HUES64 (cell line): ENCODE measurements around the gene ENO2.
A peak's percentile ranks its signal among the peaks of the same experiment; 100 is the strongest.

Experiments
- H3K27ac ChIP-seq: 2 replicates; pipeline ENCODE4 v1.7.0; 2013; ENCODE audit warnings: low read depth, low read length, inconsistent platforms
- H3K27me3 ChIP-seq: 2 replicates; pipeline ENCODE4 v1.6.1; 2013; ENCODE audit warnings: mild to moderate bottlenecking, low read length; ENCODE audit not compliant: insufficient read depth
- H3K36me3 ChIP-seq: 2 replicates; pipeline ENCODE4 v1.6.1; 2013; ENCODE audit warnings: mild to moderate bottlenecking, low read length; ENCODE audit not compliant: insufficient read depth
- H3K4me1 ChIP-seq: 2 replicates; pipeline ENCODE4 v1.6.1; 2013; ENCODE audit warnings: mild to moderate bottlenecking, low read length, moderate library complexity; ENCODE audit not compliant: insufficient read depth
- H3K4me3 ChIP-seq: 2 replicates; pipeline ENCODE4 v1.5.1; 2013; ENCODE audit warnings: mild to moderate bottlenecking, low read length, moderate library complexity
- H3K9ac ChIP-seq: 2 replicates; pipeline ENCODE4 v1.6.1; 2013; ENCODE audit warnings: mild to moderate bottlenecking, low read depth, low read length
- H3K9me3 ChIP-seq: 2 replicates; pipeline ENCODE4 v1.6.1; 2013; ENCODE audit warnings: low read depth, low read length; ENCODE audit not compliant: insufficient read depth
- WGBS: fragments of 150-250, 120-280 bp; methylation state at CpG from one replicate; pipeline ENCODE4 v1.1.7; 2013; ENCODE audit warnings: missing lambda C conversion rate; 5-methylcytosine and 5-hydroxymethylcytosine counted together

Gene ENO2

GRCh38 chr12:6916426-6917200 lies 2.2 kb downstream of the ENO2 start:
- WGBS, result 88% methylated on average over 11 of the region's 11 CpGs
- no peaks in the 10 kb centered on the region for H3K9me3 ChIP-seq

GRCh38 chr12:6917491-6918231 lies 3.3 kb downstream of the ENO2 start:
- Histone ChIP-seq H3K36me3 (peaks cover 54% of the 10 kb centered on the region), H3K4me3 (no peak overlapping the region), H3K27me3 (no peaks in the 10 kb centered on the region), H3K9me3 (no peaks in the 10 kb centered on the region), H3K27ac (no peak overlapping the region), H3K4me1 (peaks cover 14% of the 10 kb centered on the region; the same call in 1 of the 2 replicates), H3K9ac (no peak overlapping the region)
- WGBS, result 77% methylated on average over 14 of the region's 14 CpGs

More at GRCh38 chr12:6916426-6917200, 2.2 kb downstream of the ENO2 start:
- H3K27ac ChIP-seq, result no peak overlapping the region
- H3K27me3 ChIP-seq, result no peaks in the 10 kb centered on the region
- H3K36me3 ChIP-seq, result peaks cover 44% of the 10 kb centered on the region
- H3K4me3 ChIP-seq, result no peak overlapping the region
- H3K4me1 ChIP-seq, result peaks cover 14% of the 10 kb centered on the region; the same call in 1 of the 2 replicates
- no peak overlapping the region for H3K9ac ChIP-seq

- Histone ChIP-seq H3K4me3 (no peak overlapping the region), H3K36me3 (peaks cover 64% of the 10 kb centered on the region), H3K27ac (no peak overlapping the region), H3K4me1 (peaks cover 6% of the 10 kb centered on the region), H3K9ac (no peak overlapping the region), H3K9me3 (no peaks in the 10 kb centered on the region), H3K27me3 (no peaks in the 10 kb centered on the region)
- 80% methylated on average over 7 of the region's 7 CpGs for WGBS
Measured at GRCh38 chr12:6919588-6919987, 5.2 kb downstream of the ENO2 start.

- Histone ChIP-seq H3K9ac (no peak overlapping the region), H3K27ac (no peak overlapping the region), H3K36me3 (peaks cover 57% of the 10 kb centered on the region), H3K27me3 (no peaks in the 10 kb centered on the region), H3K4me1 (peaks cover 20% of the 10 kb centered on the region), H3K4me3 (no peak overlapping the region), H3K9me3 (no peaks in the 10 kb centered on the region)
- 92% methylated on average over 7 of the region's 7 CpGs for WGBS
Measured at GRCh38 chr12:6921539-6921938, 7.2 kb downstream of the ENO2 start.

GRCh38 chr12:6921996-6922946 lies 7.9 kb downstream of the ENO2 start:
- Histone ChIP-seq H3K27ac (no peak overlapping the region), H3K4me3 (no peak overlapping the region), H3K4me1 (peaks cover 20% of the 10 kb centered on the region), H3K9me3 (no peaks in the 10 kb centered on the region), H3K27me3 (no peaks in the 10 kb centered on the region), H3K36me3 (peaks cover 50% of the 10 kb centered on the region), H3K9ac (no peak overlapping the region)
- WGBS, result 92% methylated on average over 9 of the region's 9 CpGs

- WGBS, result 91% methylated on average over 8 of the region's 10 CpGs
- Histone ChIP-seq H3K36me3 (peaks cover 42% of the 10 kb centered on the region), H3K27me3 (no peaks in the 10 kb centered on the region), H3K9me3 (no peaks in the 10 kb centered on the region), H3K9ac (no peak overlapping the region), H3K4me3 (no peak overlapping the region), H3K27ac (no peak overlapping the region), H3K4me1 (peaks cover 20% of the 10 kb centered on the region)
Measured at GRCh38 chr12:6923003-6923732, 8.8 kb downstream of the ENO2 start.

- H3K4me1 ChIP-seq, result peaks cover 20% of the 10 kb centered on the region
- no peaks in the 10 kb centered on the region for H3K9me3 ChIP-seq
- H3K27me3 ChIP-seq, result no peaks in the 10 kb centered on the region
- H3K9ac ChIP-seq, result no peak overlapping the region
- H3K4me3 ChIP-seq, result no peak overlapping the region
- WGBS, result 87% methylated on average over 6 of the region's 6 CpGs
- H3K27ac ChIP-seq, result no peak overlapping the region
- peaks cover 41% of the 10 kb centered on the region for H3K36me3 ChIP-seq
Measured at GRCh38 chr12:6923851-6924250, 9.5 kb downstream of the ENO2 start.

GRCh38 chr12:6925239-6925539 lies 10.8 kb downstream of the ENO2 start:
- peaks cover 28% of the 10 kb centered on the region for H3K36me3 ChIP-seq
- H3K27me3 ChIP-seq, result no peaks in the 10 kb centered on the region
- H3K4me1 ChIP-seq, result peaks cover 31% of the 10 kb centered on the region
- peak overlapping the region; percentile 57 for H3K9ac ChIP-seq
- H3K4me3 ChIP-seq, result peak overlapping the region; percentile 53
- H3K9me3 ChIP-seq, result no peaks in the 10 kb centered on the region
- WGBS, result 46% methylated on average over 1 of the region's 1 CpG
- H3K27ac ChIP-seq, result peak overlapping the region; percentile 93

- peak overlapping the region; percentile 93 for H3K27ac ChIP-seq
- peak overlapping the region; percentile 57 for H3K9ac ChIP-seq
- WGBS, result 4% methylated on average over 8 of the region's 8 CpGs
Measured at GRCh38 chr12:6925540-6926279, 11.3 kb downstream of the ENO2 start.

More at GRCh38 chr12:6925540-6926279, 11.3 kb downstream of the ENO2 start:
- H3K4me3 ChIP-seq, result peak overlapping the region; percentile 53
- H3K36me3 ChIP-seq, result peaks cover 28% of the 10 kb centered on the region
- peaks cover 32% of the 10 kb centered on the region for H3K4me1 ChIP-seq
- no peaks in the 10 kb centered on the region for H3K9me3 ChIP-seq
- H3K27me3 ChIP-seq, result no peaks in the 10 kb centered on the region
